ENCODE data around the gene UBE2N.

The UBE2N gene

GRCh38 chr12:93358058-93358457, 83.7 kb downstream of the UBE2N start:
- DNase-seq (ENCODE audit: low spot score) (no peak), FAIRE-seq (no peak)

DNA sequence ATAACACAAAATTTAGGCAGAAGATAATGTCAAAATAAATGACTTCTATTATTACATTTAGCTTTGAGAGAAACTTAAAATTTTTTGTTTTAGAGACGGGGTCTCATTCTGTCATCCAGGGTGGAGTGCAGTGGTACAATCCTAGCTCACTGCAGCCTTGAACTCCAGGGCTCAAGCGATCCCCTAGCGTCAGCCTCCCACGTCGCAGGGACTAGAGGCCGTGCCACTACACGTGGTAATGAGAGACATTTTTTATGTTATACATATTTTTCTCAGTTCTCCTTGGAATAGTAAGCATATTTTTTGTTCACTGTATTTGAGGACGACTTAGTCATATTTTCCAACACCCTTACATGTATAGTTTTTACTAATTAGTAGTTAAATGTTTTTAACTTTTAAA, 85.5 kb downstream of the UBE2N start:
- no peak for FAIRE-seq
- no peak for DNase-seq (ENCODE audit: low spot score)

Data from RCC 7860 (cell line).